ENCODE measurements around the gene MGAM2.
A peak's percentile ranks its signal among the peaks of the same experiment; 100 is the strongest.

Gene MGAM2

GRCh38 chr7:142188154-142188553 is 76.6 kb downstream of the MGAM2 start:
- TF ChIP-seq, protein P1, sequence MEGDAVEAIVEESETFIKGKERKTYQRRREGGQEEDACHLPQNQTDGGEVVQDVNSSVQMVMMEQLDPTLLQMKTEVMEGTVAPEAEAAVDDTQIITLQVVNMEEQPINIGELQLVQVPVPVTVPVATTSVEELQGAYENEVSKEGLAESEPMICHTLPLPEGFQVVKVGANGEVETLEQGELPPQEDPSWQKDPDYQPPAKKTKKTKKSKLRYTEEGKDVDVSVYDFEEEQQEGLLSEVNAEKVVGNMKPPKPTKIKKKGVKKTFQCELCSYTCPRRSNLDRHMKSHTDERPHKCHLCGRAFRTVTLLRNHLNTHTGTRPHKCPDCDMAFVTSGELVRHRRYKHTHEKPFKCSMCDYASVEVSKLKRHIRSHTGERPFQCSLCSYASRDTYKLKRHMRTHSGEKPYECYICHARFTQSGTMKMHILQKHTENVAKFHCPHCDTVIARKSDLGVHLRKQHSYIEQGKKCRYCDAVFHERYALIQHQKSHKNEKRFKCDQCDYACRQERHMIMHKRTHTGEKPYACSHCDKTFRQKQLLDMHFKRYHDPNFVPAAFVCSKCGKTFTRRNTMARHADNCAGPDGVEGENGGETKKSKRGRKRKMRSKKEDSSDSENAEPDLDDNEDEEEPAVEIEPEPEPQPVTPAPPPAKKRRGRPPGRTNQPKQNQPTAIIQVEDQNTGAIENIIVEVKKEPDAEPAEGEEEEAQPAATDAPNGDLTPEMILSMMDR (conservative IDR thresholded peaks at IDR 0.05): no peak
- H3K27ac ChIP-seq: no peak overlapping the region

GRCh38 chr7:142188846-142189245 is 77.3 kb downstream of the MGAM2 start:
- TF ChIP-seq, protein P1 (conservative IDR thresholded peaks at IDR 0.05): peak; percentile 77
- no peak overlapping the region for H3K27ac ChIP-seq

GRCh38 chr7:142194201-142194600 is 82.7 kb downstream of the MGAM2 start:
- TF ChIP-seq, protein P1 (conservative IDR thresholded peaks at IDR 0.05): no peak
- H3K27ac ChIP-seq: no peak overlapping the region

DNA sequence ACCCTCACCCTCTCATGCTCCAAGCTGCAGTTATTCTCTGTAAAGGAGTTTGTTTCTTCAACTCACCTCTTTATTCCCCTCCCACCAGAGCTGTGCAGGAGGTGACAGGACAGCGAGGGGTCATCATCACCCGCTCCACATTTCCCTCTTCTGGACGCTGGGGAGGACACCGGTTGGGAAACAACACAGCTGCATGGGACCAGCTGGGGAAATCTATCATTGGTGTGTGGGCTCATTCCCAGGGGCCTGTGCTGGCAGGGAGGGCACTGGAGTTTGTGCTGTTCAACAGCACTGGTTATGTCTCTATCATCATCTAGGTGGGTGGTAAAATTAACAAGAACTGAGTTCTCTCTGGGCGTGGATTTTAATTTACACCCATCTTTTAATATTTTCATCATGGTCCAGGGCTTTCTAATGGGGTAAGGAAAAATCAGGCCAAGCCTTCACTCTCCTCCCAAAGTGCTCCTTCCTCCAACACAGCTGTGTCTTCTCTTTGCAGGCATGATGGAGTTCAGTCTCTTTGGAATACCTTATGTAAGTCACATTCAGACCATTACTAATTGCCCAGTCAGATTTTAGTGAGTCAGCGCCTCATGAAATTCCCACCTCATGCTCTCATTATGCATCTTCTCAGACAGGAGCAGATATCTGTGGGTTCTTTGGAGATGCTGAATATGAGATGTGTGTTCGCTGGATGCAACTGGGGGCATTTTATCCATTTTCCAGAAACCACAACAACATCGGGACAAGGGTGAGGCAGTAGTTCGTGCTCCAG is 84.7 kb downstream of the MGAM2 start:
- TF ChIP-seq, protein P1 (conservative IDR thresholded peaks at IDR 0.05): no peak
- no peak overlapping the region for H3K27ac ChIP-seq

DNA sequence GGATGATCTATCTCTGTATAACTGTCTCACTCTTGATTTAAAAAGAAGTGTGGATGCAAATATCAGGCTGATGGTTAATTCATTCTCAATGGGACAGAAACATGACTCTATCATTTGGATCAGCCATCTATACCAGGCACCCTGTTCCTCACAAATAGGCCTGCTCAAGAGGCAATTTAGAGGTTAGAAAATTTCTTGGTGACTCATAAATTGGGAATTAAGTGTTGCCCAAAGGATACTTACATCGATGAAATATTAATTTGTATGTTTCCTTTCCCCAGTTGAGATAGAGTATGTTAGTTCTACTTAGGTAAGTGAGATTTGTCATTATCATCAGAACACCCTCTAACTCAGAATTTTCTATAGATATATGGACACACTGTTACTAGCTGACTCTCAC is 88.7 kb downstream of the MGAM2 start:
- TF ChIP-seq, protein P1 (conservative IDR thresholded peaks at IDR 0.05): no peak
- no peak overlapping the region for H3K27ac ChIP-seq

DNA sequence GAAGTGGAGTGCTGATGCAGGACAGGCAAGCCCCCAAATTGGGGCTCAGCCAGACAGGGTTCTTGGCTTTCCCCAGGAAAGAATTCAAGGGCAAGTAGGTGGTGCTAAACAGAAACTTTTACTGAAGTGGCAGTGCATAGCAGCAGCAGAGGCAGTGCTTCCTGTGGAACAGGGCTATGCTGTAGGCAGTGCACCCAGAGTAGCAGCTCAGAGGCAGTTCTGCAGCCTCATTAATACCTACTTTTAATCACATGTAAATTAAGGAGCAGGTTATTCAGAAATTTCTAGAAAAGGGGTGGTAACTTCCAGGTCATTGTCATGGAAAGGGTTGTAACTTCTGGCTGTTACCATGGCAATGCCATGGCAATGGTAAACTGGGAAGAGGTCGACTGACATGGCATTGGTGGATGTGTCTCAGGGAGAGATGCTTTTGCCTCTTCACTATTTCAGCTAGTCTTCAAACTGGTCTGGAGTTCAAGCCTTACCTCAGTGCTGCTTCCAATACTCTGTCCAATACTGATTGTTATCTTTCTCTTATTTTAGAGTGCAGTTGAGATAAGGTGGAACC is 117.1 kb downstream of the MGAM2 start:
- no peak overlapping the region for H3K27ac ChIP-seq
- TF ChIP-seq, protein P1 (conservative IDR thresholded peaks at IDR 0.05): no peak

GRCh38 chr7:142231716-142232115 is 120.2 kb downstream of the MGAM2 start:
- no peak overlapping the region for H3K27ac ChIP-seq
- TF ChIP-seq, protein P1 (conservative IDR thresholded peaks at IDR 0.05): peak; percentile 31
